ENCODE measurements around the gene PSME3IP1.

DNA sequence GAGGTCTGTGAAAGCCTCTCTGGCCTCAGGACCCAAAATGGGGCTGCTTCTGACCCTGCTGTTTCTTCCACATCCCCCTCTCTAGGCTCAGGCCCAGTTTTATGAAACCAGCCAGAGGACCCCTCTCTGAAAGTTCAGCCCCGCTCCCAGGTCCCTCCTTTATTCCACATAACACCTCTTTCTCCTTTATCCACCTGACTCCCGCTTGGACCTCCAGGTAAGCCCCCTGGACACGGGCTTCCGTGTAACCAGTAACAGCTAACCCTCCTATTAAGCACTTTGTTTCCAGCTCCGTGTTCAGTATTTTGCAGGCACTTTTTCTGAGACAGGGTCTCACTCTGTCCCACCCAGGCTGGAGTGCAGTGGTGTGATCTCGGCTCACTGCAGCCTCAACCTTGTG lies 37.4 kb downstream of the PSME3IP1 start:
- TF ChIP-seq CTCF (IDR thresholded peaks at IDR 0.05) (no peak), POLR2AphosphoS5 (IDR thresholded peaks at IDR 0.05) (no peak), EP300 (IDR thresholded peaks at IDR 0.05; ENCODE audit: low read depth) (no peak)
